ENCODE data around the gene MTCP1.
A peak's percentile ranks its signal among the peaks of the same experiment; 100 is the strongest.

The MTCP1 gene

GRCh38 chrX:155052738-155053498, 18.0 kb downstream of the MTCP1 start:
- DNase-seq = no peak

DNA sequence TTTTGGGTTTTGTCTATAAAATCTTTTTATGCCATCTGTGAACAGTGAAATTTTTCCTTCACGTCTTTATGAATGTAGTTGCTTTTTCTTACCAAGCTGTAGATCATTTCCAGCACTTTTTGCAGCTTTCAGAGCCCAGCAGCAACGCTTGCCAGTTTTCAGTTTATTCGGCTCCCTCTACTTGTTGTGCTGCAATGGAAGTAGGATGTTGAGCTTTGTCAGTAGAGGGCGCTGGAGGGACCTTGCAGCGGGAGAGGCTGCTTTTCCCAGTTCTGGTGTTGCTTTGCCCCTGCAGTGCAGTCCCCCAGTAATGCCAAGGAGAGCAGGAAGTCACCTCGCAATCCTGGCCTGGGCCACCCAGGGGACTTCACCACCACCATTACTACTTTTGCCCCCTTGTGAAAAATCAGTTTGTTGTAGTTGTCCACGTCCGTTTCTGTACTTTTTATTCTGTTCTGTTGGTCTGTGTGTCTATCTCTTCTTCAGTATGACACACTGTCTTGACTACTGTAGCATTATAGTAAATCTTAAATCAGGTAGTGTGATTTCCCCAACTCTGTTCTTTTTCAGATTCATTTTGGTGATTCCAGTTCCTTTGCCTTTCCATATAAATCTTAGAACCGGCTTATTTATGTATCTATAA, 21.8 kb downstream of the MTCP1 start:
- DNase-seq = no peak

DNA sequence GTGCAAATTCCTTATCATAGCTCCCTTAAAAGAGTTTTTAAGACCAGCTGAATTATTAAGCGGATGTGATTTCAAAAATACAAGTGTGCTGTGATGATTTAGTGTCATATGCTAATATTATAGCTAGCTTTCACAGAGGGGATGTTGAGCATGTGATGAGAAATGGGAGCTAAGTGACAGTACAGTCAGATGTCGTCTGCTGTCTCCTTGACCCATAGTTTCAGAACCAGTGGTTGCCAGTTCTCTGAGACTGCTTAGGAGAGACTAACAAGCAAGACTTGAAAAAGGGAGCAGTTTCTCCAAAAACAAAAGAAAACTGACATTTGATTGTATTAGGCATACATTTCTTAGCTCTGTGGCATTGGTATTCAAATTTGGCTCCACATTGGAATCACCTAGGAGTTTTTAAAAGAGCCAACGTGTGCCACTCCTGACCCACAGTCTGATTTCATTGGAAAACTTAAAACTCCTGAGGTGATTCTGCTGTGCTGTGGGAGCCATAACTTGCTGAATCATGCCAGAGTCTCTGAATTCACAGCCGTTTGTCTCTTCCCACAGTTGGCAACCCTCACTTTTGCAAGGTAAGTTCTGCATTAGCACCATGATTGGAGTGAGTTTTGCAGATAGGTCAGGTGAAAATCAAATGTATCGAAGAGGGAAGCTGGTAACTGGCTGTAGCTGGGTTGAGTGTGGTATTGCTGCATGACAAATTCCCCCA, 24.0 kb downstream of the MTCP1 start:
- DNase-seq = no peak

- no peak for DNase-seq
These were observed 24.7 kb downstream of the MTCP1 start for GRCh38 chrX:155046129-155046810.

DNA sequence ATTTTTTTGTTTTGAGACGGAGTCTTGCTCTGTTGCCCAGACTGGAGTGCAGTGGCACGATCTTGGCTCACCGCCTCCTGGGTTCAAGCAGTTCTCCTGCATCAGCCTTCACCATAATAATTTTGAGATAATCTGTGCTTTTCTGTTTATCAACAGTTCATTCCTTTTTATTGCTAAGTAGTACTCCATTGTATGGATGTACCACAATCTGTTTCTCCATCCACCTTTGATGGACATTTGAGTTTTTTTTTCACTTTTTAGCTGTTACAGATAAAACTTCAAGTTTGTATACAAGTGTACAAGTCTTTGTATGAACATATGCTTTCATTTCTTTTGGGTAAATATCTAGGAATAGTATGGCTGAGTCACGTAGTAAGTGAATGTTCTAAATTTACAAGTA, 35.2 kb downstream of the MTCP1 start:
- DNase-seq = no peak

DNA sequence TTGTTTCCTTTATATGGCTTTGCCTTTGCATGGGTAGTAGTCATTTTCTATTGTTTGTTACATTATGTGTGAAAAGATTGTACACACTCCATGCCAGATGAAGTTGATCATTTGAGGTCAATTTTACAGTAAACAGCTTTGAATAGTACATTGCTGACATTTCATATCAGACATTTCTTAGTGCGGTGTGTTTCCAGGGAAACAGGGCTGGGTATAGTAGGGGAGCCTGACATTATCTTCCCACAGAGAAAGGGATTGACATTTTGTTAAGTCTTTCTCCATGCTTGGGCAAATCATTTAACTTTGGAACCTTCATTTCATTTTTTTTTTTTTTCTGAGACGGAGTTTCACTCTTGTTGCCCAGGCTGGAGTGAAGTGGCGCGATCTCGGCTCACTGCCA, 39.3 kb downstream of the MTCP1 start:
- DNase-seq = no peak

DNA sequence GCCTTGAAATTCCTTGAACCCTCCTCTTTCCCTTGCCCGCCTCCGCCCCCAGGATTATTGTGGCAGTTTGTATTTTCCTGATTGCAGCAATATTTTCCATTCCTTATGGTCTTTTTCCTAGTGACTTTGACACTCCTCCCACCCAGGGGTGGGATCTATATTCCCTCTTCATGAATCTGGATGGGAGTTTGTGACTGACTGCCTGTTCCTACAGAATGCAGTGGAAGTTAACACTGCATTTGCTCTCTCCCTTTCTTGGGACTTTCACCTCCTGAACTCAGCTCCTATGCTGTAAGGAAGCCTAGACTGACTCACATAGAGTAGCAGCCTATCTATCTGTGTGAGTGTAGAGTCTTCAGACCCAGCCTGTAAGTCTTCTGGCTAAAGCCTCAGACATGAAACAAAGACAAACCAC, 42.1 kb downstream of the MTCP1 start:
- no peak for DNase-seq

DNA sequence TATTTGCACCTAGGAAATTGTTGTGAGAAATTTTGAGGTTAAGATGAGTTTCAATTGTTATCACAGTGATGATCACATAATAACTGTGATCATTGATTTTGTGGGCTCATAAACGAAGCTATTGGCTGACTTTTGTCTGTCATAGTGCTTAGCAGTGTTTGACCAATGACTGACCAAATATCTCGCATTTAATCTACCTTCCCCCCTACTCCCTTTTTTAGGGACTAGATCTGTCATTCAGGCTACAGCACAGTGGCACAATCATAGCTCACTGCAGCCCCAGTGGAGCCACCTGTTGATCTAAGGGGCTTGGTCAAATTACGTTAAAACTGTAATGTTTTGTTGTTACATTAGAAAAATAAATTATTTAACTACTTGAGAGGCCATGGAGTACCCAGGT, 42.8 kb downstream of the MTCP1 start:
- no peak for DNase-seq

GRCh38 chrX:155027509-155028066, 43.3 kb downstream of the MTCP1 start:
- DNase-seq = no peak

DNA sequence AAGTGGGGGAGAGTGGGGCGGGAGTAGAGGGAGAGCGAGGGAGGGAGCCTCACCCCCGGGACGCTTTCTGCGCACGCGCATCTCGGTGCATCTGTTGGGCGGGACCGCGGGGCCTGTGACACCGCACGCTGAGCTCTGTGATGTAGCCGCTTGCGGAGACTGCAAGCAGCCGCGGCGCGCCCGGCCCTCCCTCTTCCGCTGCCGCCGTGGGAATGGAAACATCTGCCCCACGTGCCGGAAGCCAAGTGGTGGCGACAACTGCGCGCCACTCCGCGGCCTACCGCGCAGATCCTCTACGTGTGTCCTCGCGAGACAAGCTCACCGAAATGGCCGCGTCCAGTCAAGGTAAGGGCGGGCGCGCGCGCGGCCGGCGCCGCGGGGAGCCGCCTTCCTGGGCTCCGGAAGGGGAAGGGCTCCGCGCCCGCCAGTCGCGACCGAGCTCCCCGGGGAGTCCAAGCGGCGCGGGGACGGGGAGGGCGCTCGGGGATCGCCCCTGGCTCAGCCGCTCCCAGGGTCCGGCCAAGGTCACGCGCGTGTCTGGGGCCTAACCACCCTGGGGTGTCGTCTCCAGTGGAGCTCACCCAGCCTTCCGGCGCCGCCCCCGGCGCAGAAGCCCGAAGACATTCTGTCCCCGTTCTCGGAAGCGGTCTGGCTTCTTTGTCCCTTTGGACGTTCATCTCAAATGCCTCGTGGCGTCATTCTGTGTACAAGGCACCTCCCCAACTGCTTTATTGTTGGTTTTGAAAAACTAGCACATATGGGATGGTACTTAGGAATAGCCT, 44.0 kb downstream of the MTCP1 start, which contains the start of gene FUNDC2:
TSS of gene FUNDC2 (plus strand) at position 118 of the 782 bp plus-strand sequence. CDS start at position 213, 95 bp downstream.
- peak; percentile 84 for DNase-seq

GRCh38 chrX:155026420-155026726, 44.6 kb downstream of the MTCP1 start:
- DNase-seq = no peak

DNA sequence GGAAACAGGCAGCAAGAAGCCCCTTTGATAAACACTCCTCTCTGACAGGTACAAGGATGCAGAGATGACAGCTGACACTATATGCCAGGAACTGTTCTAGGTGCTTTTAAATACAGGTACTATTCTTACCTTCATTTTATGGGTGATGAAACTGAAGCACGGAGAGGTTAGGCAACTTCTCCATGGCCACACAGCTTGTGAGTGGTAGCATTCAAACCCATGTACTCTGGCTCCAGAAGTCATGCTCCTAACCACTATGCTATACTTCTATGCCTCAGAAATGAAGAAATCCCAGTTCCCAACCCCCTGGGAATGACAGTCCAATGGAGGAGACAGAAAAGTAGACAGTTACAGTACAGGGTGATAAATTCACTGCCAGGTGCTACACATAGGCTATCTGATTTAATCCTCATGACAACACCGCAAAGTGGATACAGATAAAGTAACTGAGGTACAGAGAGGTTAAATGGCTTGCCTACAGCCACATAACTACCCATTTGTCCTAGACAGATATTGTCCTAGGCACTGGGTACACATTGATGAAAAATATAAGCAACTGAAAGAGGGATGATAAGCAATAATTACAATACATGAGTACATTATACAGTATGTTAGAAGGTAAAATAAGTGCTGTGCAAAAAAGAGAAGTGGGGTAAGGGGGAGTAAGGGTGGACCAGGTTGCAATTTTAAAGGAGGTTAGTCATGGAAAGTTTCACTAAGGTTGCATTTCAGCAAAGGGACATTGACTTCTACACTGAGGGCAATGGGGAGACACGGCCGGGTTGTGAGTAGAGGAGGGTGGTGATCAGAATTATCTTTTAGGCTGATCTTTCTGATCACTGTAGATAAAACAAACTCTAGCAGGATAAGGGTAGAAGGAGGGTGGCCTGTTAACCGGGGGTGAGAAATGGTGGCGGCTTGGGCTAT, 46.8 kb downstream of the MTCP1 start:
- no peak for DNase-seq

DNA sequence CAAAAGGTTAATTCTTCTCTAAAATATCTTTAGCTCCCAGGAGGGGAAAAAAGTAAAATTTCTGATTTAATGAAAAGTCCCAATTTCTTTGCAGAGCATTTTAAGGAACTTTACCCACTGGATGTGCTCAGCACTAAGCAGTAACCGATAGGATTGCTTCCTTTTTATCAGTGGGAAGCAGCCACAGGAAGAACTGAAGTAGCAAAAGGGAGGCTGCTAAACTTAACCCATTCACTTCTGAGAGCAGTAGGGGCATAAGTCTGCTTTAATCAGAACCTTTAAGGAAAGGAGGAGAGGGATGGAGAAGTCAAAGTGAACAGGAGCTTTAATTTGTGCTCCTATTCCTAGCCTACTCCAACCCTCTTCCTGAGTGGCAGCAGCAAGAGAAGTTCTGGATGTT, 48.4 kb downstream of the MTCP1 start, which contains the start of gene F8:
TSS of gene F8 (minus strand) at position 139 of the 400 bp plus-strand sequence. CDS start 171 bp downstream, outside the sequence.
- no peak for DNase-seq

GRCh38 chrX:155020591-155020990, 50.3 kb downstream of the MTCP1 start:
- no peak for DNase-seq

Data from NCI-H2171 (cell line).